ENCODE results near the gene HSFX4.
A peak's percentile ranks its signal among the peaks of the same experiment; 100 is the strongest.

DNA sequence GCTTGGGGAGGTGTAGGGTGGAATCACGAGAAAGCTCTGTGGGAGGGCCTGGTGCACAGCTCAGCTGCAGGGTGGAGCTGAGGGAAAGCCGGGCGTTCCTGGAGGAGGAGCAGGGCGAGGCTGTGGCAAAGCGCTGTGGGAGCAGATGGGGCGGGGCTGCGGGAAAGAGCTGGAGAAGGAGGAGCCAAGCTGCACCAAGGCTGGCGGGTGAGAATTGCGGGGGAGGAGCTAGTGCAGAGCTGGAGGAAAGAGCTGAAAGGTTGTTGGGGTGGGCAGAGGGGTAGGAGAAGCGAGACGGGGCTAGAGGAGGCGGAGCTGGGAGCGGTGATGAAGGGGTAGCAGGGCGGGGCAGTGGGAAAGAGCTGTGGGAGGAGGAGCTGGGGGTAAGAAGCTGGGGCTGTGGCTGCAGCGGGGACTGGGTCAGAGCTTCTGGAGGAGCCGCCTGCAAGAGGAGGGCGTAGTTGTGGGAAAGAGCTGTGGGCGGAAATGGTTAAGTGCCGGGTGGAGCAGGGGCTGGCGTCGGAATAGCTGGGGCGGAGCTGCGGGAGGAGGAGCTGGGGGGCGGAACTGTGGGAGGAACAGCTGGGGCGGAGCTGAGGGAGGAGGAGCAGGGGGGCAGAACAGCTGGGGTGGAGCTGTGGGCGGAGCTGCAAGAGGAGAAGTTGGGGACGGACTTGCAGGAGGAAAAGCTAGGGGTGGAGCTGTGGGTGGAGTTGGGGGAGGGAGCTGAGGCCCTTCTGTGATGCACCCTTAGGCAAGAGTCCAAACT lies 10.7 kb downstream of the HSFX4 start:
- TF ChIP-seq CTCF (IDR thresholded peaks at IDR 0.05) (no peak), POLR2A (IDR thresholded peaks at IDR 0.05) (peak; percentile 48 to 60)
